GM21576 (cell line): ENCODE measurements around the gene DSCAM.
"Not testable (repeated sequence)": the region's sequence is repeated elsewhere in the genome, so short reads cannot be mapped to it uniquely, and the experiment has no call there.

Source experiments
- ATAC-seq: cut with Tn5 transposase; IDR thresholded peaks from one replicate; pipeline ENCODE4 v1.9.1; 2021; ENCODE audit warnings: mild to moderate bottlenecking, moderate library complexity; ENCODE audit not compliant: unreplicated experiment

The DSCAM gene, protein sequence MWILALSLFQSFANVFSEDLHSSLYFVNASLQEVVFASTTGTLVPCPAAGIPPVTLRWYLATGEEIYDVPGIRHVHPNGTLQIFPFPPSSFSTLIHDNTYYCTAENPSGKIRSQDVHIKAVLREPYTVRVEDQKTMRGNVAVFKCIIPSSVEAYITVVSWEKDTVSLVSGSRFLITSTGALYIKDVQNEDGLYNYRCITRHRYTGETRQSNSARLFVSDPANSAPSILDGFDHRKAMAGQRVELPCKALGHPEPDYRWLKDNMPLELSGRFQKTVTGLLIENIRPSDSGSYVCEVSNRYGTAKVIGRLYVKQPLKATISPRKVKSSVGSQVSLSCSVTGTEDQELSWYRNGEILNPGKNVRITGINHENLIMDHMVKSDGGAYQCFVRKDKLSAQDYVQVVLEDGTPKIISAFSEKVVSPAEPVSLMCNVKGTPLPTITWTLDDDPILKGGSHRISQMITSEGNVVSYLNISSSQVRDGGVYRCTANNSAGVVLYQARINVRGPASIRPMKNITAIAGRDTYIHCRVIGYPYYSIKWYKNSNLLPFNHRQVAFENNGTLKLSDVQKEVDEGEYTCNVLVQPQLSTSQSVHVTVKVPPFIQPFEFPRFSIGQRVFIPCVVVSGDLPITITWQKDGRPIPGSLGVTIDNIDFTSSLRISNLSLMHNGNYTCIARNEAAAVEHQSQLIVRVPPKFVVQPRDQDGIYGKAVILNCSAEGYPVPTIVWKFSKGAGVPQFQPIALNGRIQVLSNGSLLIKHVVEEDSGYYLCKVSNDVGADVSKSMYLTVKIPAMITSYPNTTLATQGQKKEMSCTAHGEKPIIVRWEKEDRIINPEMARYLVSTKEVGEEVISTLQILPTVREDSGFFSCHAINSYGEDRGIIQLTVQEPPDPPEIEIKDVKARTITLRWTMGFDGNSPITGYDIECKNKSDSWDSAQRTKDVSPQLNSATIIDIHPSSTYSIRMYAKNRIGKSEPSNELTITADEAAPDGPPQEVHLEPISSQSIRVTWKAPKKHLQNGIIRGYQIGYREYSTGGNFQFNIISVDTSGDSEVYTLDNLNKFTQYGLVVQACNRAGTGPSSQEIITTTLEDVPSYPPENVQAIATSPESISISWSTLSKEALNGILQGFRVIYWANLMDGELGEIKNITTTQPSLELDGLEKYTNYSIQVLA (N-terminal part only)

DNA sequence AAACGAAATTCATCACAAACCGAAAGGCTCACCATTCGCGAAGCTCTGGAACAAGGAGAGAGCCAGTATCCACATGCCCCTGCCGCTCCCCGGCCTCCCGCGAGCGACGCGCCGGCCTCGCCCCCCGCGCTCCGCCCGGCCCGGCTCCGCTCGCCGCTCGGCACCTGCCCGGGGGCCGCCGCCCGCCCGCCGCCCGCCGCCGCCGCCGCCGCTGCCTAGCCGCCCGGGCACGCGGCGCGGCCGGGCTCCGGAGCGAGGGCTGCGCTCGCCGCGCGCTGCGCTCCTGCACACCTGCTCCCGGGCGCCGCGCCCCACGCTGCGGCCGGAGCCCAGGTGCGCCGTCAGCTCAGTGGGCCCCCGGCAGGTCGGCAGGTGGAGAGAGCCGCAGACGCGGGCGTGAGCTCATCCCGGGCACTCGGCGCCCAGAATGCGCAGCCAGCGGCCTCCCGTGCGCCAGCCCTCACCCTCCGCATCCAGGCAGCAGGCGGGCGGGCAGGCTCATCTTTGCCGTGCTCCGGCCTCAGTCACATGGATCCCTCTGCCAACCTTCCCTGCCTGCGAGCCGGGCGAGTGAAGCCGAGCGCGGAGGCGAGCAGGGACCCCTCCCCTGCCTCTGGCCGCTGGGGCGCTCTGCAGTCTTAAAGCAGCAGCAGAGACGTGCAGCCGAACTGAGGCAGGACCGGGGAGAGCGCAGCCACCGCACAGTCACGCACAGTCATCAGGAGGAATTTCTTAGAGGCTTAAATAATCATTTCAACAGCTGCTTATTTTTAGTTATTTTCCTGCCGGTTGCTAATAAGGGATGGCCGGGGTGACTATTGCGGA, at the start of gene DSCAM:
DSCAM (minus strand) TSS at position 572 of the 825 bp plus-strand sequence; CDS start at position 75, 497 bp downstream.
- no peak for ATAC-seq

DNA sequence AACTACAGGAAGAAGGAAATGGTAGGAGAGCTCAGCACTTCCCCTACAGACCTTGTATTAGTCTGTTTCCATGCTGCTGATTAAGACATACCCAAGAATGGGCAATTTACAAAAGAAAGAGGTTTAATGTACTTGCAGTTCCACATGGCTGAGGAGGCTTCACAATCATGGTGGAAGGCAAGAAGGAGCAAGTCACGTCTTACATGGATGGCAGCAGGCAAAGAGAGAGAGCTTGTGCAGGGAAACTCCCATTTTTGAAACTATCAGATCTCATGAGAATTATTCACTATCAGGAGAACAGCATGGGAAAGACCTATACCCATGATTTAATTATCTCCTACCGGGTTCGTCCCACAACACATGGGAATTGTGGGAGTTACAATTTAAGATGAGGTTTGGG, 48.7 kb upstream of the DSCAM start:
- ATAC-seq, result not testable (repeated sequence)

DNA sequence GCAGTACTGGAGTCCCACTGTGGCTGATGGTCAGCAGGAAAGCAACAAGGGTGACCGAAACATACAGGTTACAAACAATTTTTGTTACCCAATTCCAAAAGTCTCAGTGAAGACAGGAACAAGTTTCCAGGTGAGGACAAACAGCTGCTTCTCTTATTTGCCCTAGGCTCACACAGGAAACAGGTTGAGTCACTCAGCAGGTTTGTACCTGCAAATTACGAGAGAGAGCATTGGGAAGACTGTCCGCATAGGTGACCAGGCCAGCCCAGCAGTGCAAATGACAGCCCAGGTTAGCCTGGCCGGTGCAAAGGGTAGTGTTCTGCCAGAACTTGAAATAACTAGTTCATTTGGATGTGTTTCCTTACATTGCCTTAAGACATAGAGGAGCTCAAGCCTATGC, 40.0 kb upstream of the DSCAM start:
- no peak for ATAC-seq

DNA sequence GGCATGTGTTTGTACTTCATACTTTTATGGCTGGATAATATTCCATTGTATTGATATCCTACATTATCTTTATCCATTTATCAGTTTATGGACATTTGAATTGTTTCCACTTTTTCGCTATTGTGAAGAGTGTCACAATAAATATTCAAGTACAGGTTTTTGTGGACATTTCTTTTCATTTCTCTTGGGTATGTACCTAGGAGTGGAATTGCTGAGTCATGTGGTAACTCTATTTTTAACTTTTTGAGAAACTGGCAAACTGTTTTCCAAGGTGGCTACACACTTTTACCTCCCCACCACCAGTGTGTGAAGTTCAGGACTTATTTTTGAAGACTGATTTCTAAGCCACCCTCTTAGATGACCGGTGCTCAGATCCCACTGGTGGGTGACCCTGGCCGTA, 39.0 kb upstream of the DSCAM start:
- no peak for ATAC-seq

DNA sequence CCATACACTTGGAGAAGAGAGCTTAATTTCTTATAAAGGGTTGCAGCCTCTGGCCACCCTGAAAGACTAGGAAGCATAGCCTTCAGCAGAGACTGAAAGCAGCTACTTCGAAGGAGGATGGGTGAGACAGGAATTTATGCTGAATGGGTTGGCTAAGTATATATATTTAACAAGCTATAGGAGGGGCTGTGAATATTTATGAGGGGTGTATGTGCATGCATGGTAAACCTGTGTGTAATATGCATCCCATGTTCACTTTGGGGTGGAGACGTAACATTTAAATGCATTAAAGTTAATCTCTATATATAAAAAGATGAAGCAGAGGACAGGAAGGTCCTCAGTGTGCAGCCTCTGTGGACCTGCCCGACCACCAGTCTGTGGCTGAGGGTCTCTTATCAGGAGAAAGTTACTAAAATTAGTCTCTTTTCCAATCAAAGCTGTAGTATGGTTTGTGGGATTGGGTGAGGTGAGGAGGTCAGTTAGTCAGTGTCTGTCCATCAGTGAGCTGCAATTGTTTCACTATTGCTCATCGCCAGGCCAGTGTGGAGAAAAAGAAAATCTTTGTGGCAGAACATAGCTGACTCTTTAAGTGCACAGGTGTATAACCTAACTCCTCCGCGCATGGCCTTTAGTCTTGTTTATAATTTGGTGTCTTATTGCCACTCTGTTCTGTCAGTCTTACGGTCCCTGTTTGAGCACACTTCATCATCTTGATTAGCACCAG, 35.4 kb upstream of the DSCAM start:
- no peak for ATAC-seq

DNA sequence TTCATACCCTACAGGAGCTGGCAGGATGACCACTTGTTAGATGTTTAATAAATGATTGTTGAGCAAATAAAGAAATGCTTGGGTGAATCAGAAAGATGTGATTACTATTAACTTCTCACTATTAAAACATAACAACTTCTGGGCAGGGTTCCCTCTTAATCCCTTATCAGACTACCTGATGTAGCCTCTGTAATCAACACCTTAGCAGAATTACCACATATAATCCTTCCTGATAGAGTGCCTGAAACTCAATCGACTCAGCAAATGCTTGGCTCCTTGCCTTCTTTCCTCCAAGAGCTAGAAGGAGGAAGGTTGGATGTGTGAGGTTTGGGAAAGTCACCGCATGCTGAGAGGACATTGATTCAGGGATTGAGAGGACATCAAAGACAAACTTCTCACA, 34.8 kb upstream of the DSCAM start:
- no peak for ATAC-seq

DNA sequence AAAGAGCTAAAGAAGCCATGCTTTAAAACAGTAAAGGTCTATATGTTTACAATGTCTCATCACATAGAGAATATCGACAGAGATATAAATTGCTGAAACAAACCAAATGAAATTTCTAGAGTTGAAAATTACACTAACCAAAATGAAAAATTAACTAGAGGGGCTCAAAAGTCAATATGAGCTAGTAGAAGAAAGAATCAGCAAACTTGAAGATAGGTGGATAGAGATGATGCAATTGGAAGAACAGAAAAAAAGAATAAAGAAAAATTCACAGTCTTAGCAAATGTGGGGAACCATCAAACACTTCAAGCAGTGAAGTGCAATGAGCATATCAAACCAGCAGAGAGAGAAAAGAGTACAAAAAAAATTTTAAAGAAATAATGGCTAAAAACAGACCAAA, 24.1 kb upstream of the DSCAM start:
- ATAC-seq, result no peak

DNA sequence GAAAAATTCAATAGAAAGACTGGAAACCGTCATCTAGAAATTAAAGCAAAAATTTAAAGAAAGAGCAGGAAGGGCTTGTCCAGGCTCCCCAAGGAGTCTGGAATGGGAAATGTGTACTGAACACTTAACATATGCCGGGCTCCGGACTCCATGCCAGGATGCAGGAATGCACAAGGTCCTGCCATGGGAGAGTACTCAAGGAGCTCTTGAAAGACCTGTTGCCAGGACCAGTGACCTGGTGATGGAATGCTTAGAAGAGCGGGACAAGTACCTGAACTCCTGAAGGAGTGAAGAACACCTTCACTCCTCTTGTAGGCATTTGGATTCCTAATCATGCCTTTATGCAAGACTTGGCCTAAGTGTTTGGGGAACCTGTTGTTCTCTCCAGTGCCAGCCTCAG, 16.9 kb upstream of the DSCAM start:
- ATAC-seq, result no peak

DNA sequence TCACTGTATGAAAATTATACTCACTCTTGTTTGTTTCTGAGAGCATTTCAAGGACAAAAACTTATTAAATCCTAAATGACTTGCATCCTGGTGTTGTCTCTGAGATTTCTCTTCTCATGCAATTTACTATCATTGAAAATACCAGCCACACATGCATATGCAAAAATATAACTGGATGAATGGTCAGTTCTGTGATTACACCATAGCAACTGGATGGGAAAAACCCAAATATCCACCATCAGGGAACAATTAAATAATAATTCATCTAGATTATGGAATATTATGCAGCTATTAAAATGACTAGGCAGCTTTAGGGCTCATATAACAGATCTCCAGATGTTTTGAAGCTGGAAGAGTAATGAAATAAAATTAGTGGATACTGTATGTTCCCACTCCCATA, 11.6 kb upstream of the DSCAM start:
- ATAC-seq, result no peak

DNA sequence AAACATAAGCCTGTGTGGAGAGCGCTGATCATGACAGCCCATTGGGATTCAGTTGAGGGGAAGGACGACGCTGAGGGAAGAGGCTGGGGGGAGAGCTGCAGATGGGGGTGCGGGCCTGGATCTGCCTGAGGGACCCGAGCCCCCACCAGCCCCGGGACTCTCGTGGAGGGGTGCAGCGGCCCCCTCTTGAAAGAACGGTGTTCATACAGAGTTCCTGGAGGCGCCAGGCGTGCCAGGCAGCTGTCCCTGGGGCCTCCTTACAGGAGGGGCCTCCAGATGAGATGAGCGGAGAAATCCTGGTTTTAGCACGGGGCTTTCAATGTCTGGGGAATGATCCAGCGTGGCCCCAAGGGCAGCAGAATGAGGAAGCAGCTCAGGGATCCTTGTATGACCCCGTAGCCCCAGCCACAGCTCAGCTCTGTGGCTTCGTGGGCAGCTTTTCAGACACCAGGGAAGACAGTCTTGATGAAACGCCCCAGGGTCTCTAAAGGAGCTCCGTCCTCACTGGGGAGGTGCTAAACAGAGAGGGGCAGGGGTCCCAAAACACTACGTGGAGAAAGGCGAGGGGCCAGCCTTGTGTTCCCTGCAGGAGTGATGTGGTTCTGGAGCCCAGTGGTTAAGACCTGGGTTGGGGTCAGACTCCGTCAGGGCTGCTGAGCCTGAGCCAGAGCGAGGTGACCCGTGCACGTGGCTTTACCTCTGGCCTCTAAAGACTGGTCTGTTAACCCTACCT, 7.2 kb upstream of the DSCAM start:
- ATAC-seq, result no peak

DNA sequence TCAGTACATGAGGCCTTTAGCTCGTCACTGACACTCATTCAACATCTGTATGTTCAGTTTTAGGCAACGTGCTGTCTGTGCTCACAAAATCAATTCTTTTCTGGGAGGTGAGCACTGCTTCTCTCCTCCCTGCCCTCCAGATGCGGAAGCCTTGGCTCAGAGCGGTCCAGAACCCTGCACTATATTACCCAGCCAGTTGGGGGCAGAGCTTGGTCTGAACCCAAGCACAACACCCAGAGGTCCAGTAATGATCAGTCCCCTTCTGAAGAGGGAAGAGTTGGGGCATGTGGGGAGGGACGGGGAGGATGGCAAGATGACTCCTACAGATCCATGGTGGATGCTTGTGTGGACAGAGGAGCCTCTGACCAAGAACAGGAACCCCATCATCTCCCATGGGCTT, 5.6 kb upstream of the DSCAM start:
- no peak for ATAC-seq

DNA sequence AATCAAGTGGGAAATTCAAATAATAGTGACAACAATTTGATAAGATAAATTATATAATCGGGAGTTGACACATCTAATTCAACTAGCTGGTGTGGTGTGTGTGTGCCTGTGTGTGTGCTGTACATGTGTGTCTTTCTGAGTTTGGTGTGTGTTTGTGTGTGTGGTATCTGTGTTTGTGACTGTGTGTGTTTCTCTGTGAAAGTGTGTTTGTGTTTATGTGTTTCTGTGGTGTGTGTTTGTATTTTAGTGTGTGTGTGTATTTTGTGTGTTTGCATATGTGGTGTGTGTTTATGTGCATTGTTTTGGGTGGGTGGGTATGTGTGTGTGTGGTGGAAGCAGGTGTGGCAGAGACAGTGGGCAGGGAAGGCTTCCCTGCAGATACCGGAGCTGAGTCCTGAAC, 4.8 kb upstream of the DSCAM start:
- ATAC-seq, result no peak

DNA sequence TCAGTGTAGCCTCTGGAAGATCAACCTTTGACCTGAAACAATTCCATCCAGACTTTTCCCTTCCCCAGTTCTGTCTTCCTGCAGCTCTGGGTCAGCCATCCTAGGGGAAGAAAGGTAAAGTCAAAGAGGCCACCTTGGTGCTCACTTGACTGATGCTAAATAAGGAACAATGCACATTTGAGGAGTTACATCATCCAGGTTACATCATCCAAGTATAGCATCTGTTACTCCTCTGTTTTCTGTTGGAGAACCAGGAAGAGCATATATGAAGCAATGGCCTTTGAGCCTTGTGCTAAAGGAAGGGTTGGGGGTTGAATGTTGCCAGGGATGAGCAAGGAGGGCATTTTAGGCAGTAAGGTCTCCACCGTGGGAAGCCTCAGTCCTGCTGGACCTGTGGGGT, 3.1 kb upstream of the DSCAM start:
- ATAC-seq, result no peak

DNA sequence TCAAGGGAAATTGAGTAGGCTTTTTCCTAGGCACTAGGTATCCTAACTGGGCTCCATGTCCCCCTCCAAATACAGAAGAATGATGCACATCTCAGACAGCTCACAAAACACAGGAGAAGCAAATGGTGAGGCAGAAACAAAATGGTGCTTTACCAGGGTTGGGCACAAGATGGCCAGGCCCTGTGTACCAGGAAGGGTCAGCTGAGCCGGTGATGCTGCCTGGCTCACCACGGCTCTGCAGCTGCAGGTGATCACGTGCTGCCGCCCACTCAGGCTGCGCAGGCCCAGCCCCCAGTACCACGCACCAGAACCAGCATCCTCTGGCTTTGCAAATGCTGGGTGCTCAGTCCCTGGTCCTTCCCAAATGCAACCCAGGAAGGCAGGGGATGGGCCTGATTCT, 993 bp upstream of the DSCAM start:
- ATAC-seq, result no peak

DNA sequence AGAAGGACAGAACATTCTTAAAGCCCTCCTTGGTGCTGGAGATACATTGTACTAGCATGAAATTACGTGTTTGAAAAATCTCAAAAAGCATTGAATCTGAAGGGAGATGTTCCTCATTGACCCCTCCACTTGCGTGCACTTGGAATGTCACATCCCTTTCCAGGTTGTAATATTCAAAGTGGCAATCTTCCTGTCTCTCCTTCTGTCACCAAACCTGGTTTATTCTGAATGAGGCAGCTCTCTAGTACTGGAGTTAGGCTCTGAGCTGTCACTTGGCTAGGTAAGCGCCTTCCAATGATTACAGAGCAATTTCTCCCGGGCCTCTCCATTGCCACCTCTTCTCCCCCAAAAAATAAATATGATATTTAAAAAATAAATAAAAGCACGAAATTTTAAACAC, 855 bp downstream of the DSCAM start:
- no peak for ATAC-seq

DNA sequence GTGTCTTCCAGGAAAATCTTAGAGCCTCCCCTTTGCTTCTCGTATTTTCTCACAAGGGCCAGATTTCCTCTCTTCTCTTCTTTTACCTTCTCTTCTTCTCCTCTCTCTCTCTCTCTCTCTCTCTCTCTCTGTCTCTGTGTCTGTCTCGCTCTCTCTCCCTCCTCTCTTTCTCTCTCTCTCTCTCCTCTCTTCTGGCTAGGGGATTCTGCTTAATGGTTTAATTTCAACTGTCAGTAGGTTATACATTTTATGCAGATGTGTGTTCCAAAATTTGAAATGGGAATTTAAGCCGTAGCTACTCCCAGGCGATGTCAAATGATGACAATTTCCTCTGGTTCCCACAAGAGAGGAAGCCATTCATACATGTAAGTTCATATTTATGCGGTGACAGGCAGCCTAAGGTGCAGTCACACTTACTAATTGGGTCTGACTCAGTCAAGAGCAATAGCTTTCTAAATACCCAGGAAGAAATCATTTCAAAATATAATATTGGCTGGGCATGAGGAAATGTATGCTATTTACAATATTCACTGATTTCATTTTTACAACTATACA, 1.4 kb downstream of the DSCAM start:
- no peak for ATAC-seq

DNA sequence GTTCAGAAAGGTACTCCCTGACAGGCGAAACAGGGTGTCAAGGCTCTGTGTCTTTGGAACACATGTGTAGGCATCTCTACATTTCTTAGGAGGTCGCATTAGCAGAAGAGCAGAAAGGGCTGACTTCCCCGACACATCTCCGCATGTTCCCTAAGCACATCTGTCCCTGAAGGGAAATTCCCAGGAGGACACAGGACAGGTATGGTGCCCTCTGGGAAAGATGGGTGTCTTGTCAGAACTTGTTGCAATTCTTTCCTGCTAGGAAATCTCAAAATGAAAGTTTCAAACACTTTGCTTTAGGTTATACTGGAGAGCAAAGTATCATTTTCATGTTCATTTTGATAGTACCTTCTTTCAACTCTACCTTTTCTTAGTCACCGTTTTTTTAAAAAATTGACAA, 2.0 kb downstream of the DSCAM start:
- ATAC-seq, result no peak

DNA sequence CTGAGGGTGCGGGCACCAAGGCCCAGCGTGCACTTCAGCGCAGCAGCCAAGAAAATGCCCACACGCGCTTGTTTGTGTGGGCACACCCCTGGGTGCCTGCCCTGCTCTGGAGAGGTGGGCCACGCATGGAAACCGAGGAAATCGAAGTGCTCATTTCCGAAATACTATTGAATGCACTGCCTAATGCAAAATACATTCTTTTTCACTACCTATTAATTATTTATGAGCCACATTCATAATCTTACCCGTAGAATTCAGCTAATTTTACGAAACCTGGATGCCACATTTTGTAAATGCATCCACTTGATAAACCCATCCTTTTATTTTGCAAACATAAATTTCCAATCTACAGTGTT, 4.8 kb downstream of the DSCAM start:
- no peak for ATAC-seq

DNA sequence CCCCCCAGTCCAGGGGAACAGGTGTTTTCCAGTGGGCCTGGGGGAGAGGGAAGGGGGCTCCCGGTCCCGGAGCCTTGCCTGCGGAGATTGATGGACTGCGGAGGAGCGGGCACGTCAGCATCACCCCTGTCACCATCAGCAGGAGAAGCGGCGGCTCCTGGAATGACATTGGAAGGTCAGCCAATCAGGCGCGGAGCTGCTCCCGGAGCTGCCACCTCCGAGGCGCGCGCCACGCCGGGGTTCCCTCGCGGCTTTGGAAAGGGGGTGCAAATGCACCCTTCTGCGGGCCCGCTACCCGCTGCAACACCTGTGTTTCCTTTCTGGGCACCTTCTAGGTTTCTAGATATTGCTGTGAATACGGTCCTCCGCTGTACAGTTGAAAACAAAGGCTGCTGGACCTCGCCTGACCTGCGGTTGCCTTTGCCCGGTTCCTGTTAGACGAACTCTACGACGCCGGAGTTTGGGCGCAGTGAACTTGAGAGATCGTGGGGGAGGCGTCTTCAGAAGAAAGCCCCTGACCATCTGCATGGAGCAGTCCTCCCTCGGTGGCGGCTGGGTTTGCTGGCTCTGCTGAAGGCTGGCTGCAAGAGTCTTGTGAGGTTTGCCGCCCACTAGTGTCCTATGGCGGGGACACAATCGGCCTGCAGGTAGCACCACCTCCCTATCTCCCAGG, 5.3 kb downstream of the DSCAM start:
- ATAC-seq, result no peak
